Ramos (cell line): ENCODE data around the gene RAB11FIP4.

Experiments used
- in situ Hi-C: fragments of 300-500 bp; cut with MboI; formaldehyde crosslinking; loops from one replicate; pipeline ENCODE4 v1.14.3; 2022; ENCODE audit warnings: low sequenced_read_pairs; ENCODE audit not compliant: unreplicated experiment

RAB11FIP4 gene

DNA sequence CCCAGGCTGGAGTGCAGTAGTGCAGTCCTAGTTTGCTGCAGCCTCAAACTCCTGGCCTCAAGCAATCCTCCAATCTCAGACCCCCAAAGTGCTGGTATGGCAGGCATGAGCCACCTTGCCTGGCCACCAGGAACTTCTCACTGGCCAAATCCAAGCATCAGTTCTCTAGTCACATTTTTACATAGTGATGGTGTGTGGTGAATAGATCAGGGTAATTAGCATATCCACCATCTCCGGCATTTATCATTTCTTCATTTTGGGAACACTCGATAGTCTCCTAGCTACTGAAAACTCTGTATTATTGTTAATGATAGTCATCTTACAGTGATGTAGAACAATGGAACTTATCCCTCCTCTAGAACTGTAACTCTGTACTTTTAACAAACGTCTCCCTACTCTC is 58.3 kb downstream of the RAB11FIP4 start:
- in situ Hi-C loops, result no loop called here

DNA sequence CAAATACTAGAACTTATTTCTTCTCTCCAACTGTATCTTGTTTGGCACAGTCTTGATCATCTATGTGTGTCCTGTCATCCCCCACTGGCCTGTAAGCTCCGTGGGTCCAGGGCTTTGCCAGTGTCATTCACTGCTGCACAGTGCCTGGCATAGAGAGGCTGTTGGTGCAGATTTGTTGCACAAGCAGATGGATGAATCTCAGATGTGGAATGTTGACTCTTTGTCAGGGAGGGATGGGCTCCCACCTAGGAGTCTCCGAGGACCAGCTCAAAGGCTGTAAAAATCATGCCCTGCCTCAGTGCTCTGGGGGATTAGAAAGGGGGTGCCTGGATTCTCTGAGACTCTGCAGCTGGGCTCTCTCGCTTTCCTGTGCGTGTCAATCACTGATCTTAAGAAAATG is 60.6 kb downstream of the RAB11FIP4 start:
- in situ Hi-C loops, result no loop called here

DNA sequence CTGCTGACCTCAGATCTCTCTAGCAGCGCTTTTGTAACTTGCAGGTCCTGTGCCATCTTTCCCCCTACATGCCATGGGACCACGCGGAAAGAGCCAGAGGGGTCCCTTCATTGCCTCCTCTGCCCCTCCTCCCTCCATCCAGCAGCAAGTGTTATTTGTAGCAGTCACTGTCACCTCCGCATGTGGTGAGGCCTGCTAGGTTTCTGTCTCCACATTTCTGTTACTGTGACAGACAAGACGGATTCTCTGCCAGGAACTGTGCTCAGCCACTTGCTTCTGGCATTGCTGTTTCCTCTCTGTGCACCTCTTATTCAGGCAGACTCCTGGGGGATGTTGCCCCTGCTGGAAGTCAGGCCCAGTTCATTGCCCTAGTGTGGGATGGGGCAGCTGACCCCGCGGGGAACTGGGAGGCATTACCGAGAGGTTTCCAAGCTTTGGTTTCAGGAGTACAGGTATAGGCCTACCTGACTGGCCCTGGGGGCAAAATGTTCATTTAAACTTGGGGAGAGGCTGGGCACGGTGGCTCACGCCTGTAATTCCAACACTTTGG is 61.2 kb downstream of the RAB11FIP4 start:
- in situ Hi-C loops, result no loop called here

DNA sequence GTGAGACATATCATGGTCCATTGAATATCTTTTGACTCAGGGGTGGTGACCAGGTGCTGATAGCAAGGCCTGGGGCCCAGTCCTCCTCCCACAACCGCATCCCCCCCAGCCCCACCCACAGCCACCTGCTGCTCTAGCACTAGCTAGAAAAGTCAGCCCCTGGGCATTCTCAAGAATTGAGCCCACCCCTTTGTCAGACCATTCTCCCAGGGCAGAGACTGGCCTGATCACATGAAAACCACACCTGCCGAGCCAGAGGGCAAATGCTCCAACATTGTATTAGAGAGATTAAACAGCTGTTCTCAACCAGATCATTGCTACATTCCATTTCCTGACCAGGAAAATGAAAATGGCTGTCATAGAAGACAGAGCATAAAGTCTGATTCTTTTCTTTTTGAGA is 62.4 kb downstream of the RAB11FIP4 start:
- in situ Hi-C loops, result no loop called here

- in situ Hi-C loops, result no loop called here
Measured at GRCh38 chr17:31456814-31457213, 65.3 kb downstream of the RAB11FIP4 start.

GRCh38 chr17:31457391-31458234 is 66.1 kb downstream of the RAB11FIP4 start:
- in situ Hi-C loops, result no loop called here

- in situ Hi-C loops, result no loop called here
Measured at GRCh38 chr17:31458829-31459228, 67.4 kb downstream of the RAB11FIP4 start.

GRCh38 chr17:31459716-31460115 is 68.2 kb downstream of the RAB11FIP4 start:
- in situ Hi-C loops, result no loop called here

DNA sequence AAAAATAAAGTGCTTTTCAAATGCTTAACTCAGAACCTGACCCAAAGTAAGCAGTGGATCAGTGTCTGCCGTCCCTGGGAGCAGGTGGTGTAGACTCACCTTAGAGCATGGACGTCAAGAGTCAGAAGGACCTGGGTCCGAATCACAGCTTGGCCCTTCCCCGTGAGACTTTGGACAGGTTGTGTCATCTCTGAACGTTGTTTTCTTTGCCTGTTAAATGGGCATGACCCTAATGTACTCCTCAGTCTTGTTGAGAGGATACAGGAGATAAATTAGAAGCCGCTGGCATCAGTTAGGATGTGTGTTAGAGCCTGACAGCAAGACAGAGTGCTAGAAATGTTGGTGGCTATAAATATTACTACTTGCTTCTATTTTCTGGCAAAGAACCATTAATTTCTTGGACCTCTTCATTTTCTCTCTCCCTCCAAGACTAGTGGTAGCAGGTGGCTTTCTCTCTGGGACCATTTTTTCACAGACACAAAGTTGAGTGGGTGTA is 68.8 kb downstream of the RAB11FIP4 start:
- in situ Hi-C loops, result no loop called here

DNA sequence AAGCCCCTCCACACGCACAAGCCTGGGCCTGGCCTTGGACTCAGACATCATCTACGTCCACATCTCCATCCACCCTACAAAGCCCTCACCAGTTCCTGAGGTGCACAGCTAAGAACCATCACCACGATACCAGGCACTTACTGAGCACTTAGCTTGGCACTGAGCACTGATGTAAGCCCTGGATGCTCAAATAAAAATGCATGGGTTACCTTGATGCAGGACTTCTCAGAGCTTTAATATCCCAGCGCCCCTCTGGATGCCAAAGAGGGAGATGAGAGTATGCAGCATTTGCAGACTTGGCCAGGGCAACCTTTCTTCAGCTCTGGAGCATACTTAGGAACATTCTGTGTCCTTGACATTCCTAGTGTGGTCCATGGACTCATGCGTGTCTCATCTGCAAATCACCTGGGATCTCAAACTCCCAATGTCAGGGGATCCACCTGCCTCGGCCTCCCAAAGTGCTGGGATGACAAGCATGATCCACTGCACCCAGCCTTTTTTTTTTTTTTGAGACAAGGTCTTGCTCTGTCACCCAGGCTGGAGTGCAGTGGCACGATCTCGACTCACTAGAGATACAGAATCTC is 69.8 kb downstream of the RAB11FIP4 start:
- in situ Hi-C loops, result no loop called here

- in situ Hi-C loops, result no loop called here
Measured at GRCh38 chr17:31462261-31462660, 70.8 kb downstream of the RAB11FIP4 start.

GRCh38 chr17:31466096-31466760 is 74.8 kb downstream of the RAB11FIP4 start:
- in situ Hi-C loops, result no loop called here

DNA sequence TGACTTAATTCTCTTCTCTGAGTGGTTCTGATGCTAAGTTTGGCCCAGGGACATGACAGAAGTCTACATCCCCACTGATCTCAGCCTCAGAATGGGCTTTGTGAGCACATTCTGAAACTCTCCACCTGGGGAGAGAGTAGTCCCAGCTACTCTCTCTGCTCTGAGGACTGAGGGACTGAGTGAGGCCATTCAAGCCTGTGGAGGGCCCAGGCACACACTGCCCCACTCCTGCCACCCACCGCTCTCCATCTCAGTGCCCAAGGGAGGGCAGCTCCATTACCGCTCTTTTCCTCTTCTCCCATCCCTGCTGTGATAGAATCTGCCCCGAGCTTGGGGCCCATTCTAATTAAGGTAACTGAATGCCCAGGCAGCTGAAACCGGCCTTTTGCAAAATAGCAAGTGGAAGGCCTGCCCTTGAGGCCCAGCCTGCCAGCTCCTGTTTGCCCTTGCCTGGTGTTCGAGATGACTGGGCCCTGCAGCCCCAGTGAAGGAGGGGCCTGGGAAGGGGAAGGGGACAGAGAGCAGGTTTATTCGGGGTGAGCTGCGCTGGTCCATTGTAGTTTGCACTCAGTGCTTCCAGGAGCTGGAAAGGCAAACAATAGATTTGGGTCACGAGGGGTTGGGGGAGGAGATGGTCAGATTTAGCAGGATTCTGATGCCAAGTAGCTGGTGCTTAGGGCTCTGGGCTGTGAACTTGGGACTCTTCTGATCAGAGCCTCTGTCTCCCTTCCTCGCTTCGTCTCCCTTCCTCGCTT is 76.2 kb downstream of the RAB11FIP4 start:
- in situ Hi-C loops, result no loop called here

DNA sequence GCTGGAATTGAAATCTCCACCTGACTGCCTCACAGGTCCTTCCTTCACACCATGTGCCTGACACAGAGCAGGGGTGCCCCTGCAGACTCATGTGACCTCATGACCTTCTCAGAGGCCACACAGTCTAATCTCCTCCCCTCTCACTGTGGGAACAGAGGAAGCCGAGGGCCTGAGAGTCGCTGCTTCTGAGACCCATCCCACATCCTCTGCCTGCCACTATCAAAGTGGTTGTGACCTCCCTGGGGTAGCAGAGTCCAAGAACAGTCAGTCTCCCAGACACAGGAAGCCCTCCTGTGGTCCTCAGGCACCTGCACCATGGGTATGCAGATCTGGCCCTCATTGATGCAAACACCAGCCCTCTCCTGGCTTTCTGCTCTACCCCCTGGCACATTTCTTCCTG is 78.5 kb downstream of the RAB11FIP4 start:
- in situ Hi-C loops, result no loop called here

DNA sequence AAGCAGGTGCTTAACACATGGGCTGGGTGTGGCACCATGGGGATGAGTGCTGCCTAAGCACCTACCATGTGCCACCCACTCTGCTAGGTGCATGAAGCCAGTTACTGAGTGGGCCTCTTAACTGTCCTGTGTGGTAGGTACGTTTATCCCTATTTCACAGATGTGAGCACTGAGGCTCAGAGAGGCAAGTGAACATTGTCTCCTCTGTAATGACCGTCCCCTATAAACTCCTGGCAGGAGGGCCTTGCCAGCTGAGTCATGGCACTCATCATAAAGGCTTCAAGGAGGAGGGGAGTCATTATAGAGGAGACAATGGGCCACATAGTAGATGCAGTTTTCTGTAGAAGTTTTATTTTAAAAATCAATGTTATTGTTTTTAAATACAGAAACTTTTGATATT is 79.1 kb downstream of the RAB11FIP4 start:
- in situ Hi-C loops, result no loop called here

DNA sequence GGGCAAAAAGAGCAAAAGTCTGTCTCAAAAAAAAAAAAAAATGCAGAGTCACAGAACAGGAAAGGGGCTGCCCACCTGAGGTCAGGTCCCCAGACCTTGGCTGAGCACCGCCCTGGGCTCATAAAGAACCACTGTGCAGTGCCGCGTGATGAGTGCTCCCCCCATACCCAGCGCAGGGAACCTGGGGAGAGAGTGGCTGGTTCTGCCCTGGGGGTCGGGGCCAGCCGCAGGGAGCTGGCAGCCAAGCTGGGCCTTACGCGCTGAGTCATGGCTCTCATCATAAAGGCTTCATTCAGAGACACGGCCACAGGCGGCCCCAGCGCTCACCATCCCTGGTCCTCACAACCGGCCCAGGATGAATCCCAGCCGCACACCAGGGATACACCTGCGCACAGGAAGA is 80.7 kb downstream of the RAB11FIP4 start:
- in situ Hi-C loops, result no loop called here

DNA sequence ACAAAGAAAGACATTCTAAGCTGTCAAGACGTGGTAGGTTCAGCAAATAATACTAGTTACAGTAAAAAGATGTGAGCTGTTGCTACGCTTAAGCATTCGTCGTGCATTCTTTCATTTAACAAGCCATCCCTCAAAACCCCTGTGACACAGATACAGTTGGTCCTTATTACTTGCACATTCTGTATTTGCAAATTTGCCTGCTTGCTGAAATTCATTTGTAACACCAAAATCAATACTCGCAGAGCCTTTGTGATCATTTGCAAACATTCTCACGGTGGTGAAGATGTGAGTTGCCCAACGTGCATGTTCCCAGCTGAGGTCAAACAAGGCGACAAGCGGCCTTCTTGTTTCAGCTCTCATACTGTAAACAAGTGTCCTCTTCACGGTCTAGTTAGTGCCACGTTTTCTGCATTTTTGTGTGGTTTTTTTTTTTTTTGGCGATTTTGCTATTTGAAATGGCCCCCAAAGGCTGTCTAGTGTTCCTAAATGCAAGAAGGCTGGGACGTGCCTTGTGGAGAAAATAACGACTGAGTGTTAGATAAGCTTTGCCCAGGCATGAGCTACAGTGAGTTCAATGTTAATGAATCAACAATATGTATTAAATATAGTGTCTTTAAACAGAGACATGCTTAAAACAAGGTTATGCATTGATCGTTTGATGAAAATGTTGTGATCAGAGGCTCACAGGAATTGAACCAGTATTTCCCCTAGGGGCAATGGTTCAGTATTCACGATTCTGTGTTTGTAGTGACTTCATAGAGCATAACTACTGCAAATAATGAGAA is 84.1 kb downstream of the RAB11FIP4 start:
- in situ Hi-C loops, result no loop called here

DNA sequence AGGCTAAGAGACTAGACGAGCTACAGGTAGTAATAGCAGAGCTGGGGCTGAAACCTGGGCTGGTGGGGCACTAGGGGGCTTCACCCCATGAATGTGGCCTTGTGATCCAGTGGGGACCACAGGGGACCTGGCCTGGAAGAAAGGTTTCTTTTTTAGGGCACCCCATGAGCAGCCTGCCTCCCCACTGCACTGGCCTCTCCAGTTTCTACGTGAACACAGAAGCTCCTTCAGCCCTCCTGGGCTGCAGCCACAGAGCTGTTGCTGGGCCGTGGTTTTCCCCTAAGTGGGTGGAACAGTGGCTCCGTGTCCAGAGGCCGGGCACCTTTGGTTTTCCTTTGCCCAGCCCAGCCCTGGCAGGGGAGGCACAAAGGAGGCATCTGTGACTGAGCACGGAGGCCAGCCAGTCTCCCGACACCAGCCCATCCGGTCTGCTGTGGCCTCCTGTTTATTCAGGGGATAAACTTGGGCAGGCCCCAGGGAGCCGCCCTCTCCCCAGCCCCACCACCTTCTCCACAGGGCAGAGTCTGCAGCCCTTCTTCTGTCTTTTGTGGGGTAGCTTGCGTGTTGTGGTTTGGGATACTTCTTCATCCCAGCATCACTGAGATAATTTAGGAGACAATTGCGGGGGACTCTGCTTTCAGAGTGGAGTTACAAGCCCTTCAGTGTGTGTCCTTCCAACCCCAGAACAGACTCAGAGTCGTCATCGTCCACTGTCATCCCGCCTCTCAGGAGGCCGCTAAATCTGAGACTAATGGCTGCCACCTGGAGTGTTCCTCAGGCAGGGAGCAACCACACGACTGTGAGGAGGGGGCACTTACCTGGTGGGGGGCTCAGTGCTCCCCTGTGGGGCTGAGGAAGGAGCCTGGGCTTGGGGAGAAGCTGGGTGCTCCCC is 85.3 kb downstream of the RAB11FIP4 start:
- in situ Hi-C loops, result no loop called here
